DLD1 (cell line): Measurements from ENCODE around the gene CPNE4.
"Not testable (repeated sequence)": the region's sequence is repeated elsewhere in the genome, so short reads cannot be mapped to it uniquely, and the experiment has no call there.

Experiments
- in situ Hi-C: cut with HindIII; loops from 2 replicates; pipeline ENCODE4 v1.10.0; 2017; ENCODE audit warnings: low sequenced_read_pairs

CPNE4 gene

GRCh38 chr3:131963442-131963841 lies 71.4 kb downstream of the CPNE4 start:
- in situ Hi-C loops, result not testable (repeated sequence)

- in situ Hi-C loops, result no loop called here
Measured at GRCh38 chr3:131962982-131963381, 71.8 kb downstream of the CPNE4 start.

- in situ Hi-C loops, result no loop called here
Measured at GRCh38 chr3:131960324-131960723, 74.5 kb downstream of the CPNE4 start.

- in situ Hi-C loops, result no loop called here
Measured at GRCh38 chr3:131957980-131958379, 76.8 kb downstream of the CPNE4 start.

- in situ Hi-C loops, result no loop called here
Measured at GRCh38 chr3:131957511-131957910, 77.3 kb downstream of the CPNE4 start.

- in situ Hi-C loops, result no loop called here
Measured at GRCh38 chr3:131948806-131949205, 86.0 kb downstream of the CPNE4 start.

GRCh38 chr3:131944676-131945075 lies 90.1 kb downstream of the CPNE4 start:
- in situ Hi-C loops, result no loop called here

GRCh38 chr3:131933665-131934064 lies 101.1 kb downstream of the CPNE4 start:
- in situ Hi-C loops, result no loop called here

- in situ Hi-C loops, result no loop called here
Measured at GRCh38 chr3:131928593-131928992, 106.2 kb downstream of the CPNE4 start.

- in situ Hi-C loops, result no loop called here
Measured at GRCh38 chr3:131925571-131925970, 109.2 kb downstream of the CPNE4 start.

- in situ Hi-C loops, result no loop called here
Measured at GRCh38 chr3:131922356-131922755, 112.5 kb downstream of the CPNE4 start.

GRCh38 chr3:131917006-131917405 lies 117.8 kb downstream of the CPNE4 start:
- in situ Hi-C loops, result no loop called here

- in situ Hi-C loops, result no loop called here
Measured at GRCh38 chr3:131914090-131914691, 120.6 kb downstream of the CPNE4 start.

GRCh38 chr3:131912255-131912654 lies 122.6 kb downstream of the CPNE4 start:
- in situ Hi-C loops, result no loop called here

GRCh38 chr3:131907796-131908195 lies 127.0 kb downstream of the CPNE4 start:
- in situ Hi-C loops, result no loop called here

GRCh38 chr3:131903988-131904415 lies 130.8 kb downstream of the CPNE4 start:
- in situ Hi-C loops, result no loop called here

- in situ Hi-C loops, result no loop called here
Measured at GRCh38 chr3:131901686-131902085, 133.1 kb downstream of the CPNE4 start.

- in situ Hi-C loops, result no loop called here
Measured at GRCh38 chr3:131900891-131901290, 133.9 kb downstream of the CPNE4 start.

- in situ Hi-C loops, result no loop called here
Measured at GRCh38 chr3:131899021-131899420, 135.8 kb downstream of the CPNE4 start.

GRCh38 chr3:131898346-131898745 lies 136.5 kb downstream of the CPNE4 start:
- in situ Hi-C loops, result no loop called here

GRCh38 chr3:131896285-131896684 lies 138.5 kb downstream of the CPNE4 start:
- in situ Hi-C loops, result no loop called here

GRCh38 chr3:131895766-131896165 lies 139.0 kb downstream of the CPNE4 start:
- in situ Hi-C loops, result no loop called here

- in situ Hi-C loops, result no loop called here
Measured at GRCh38 chr3:131892331-131892730, 142.5 kb downstream of the CPNE4 start.
